MM.1S (cell line): ENCODE data around the gene GPC5.

ENCODE experiments used
- DNase-seq: peaks from one replicate; pipeline ENCODE4 v3.0.0-alpha.2; 2015
- H2AFZ ChIP-seq: fragments of 300-600 bp; sonication (generic); 2 replicates; pipeline ENCODE4 v1.6.0; 2016; ENCODE audit warnings: antibody characterized with exemption, low read length
- H3F3A ChIP-seq: fragments of 300-600 bp; sonication (generic); 2 replicates; pipeline ENCODE4 v1.6.1; 2016; ENCODE audit warnings: mild to moderate bottlenecking, antibody characterized with exemption, low read length, moderate library complexity, mixed read lengths; ENCODE audit not compliant: insufficient read depth
- H3K27ac ChIP-seq: fragments of 300-600 bp; sonication (generic); 2 replicates; pipeline ENCODE4 v1.5.1; 2016; ENCODE audit warnings: mild to moderate bottlenecking, low read length
- H3K27me3 ChIP-seq: fragments of 300-600 bp; sonication (generic); replicated peaks from 2 replicates; pipeline ENCODE4 v1.6.0; 2016; ENCODE audit warnings: low read length; ENCODE audit not compliant: insufficient read depth
- H3K36me3 ChIP-seq: fragments of 300-600 bp; sonication (generic); replicated peaks from 2 replicates; pipeline ENCODE4 v1.6.1; 2016; ENCODE audit warnings: mild to moderate bottlenecking, low read length, mixed read lengths; ENCODE audit not compliant: insufficient read depth
- H3K4me1 ChIP-seq: fragments of 300-600 bp; sonication (generic); 2 replicates; pipeline ENCODE4 v1.6.1; 2016; ENCODE audit warnings: low read length, mixed read lengths
- H3K4me2 ChIP-seq: fragments of 300-600 bp; sonication (generic); 2 replicates; pipeline ENCODE4 v1.6.0; 2016; ENCODE audit warnings: low read depth, low read length
- H3K4me3 ChIP-seq: fragments of 300-600 bp; sonication (generic); 2 replicates; pipeline ENCODE4 v1.5.1; 2016; ENCODE audit warnings: low read length, mixed read lengths
- H3K79me2 ChIP-seq: fragments of 300-600 bp; sonication (generic); 2 replicates; pipeline ENCODE4 v1.6.1; 2016; ENCODE audit warnings: mixed run types, low read length, mixed read lengths
- H3K9ac ChIP-seq: fragments of 300-600 bp; sonication (generic); 2 replicates; pipeline ENCODE4 v1.6.1; 2016; ENCODE audit warnings: low read length, mixed read lengths
- H3K9me2 ChIP-seq: fragments of 300-600 bp; sonication (generic); replicated peaks from 2 replicates; pipeline ENCODE4 v1.6.1; 2016; ENCODE audit warnings: mild to moderate bottlenecking, low read length, mixed read lengths; ENCODE audit not compliant: insufficient read depth
- H3K9me3 ChIP-seq: fragments of 300-600 bp; sonication (generic); replicated peaks from 2 replicates; pipeline ENCODE4 v1.6.1; 2016; ENCODE audit warnings: mild to moderate bottlenecking, low read length, mixed read lengths; ENCODE audit not compliant: insufficient read depth
- H4K20me1 ChIP-seq: fragments of 300-600 bp; sonication (generic); 2 replicates; pipeline ENCODE4 v1.6.1; 2016; ENCODE audit warnings: mild to moderate bottlenecking, low read length, moderate library complexity, mixed read lengths; ENCODE audit not compliant: insufficient read depth
- EZH2 ChIP-seq: fragments of 300-600 bp; sonication (generic); optimal IDR thresholded peaks from 2 replicates; pipeline ENCODE3; 2017; ENCODE audit warnings: low read depth, mild to moderate bottlenecking, antibody characterized with exemption, low read length, mixed read lengths
- EZH2phosphoT487 ChIP-seq: fragments of 300-600 bp; sonication (generic); IDR thresholded peaks from 2 replicates; pipeline ENCODE4 v1.6.1; 2018; ENCODE audit warnings: antibody characterized with exemption, low read length
- TF ChIP-seq, protein P1 (sequence below): fragments of 300-600 bp; sonication (generic); IDR thresholded peaks from 2 replicates; pipeline ENCODE4 v1.5.1; 2016; ENCODE audit warnings: antibody characterized with exemption, low read length, mixed read lengths

Gene GPC5

GRCh38 chr13:92097337-92097903, 699.0 kb downstream of the GPC5 start:
- H3K4me3 ChIP-seq: no peak overlapping the region
- no peak overlapping the region for H2AFZ ChIP-seq
- no peak for DNase-seq
- H3K79me2 ChIP-seq: no peaks in the 10 kb centered on the region
- H3K4me2 ChIP-seq: no peak overlapping the region
- H3K9me2 ChIP-seq: no peaks in the 10 kb centered on the region
- H3K9me3 ChIP-seq: no peaks in the 10 kb centered on the region
- H3K9ac ChIP-seq: no peak overlapping the region
- H3K36me3 ChIP-seq: no peaks in the 10 kb centered on the region
- TF ChIP-seq, protein P1, sequence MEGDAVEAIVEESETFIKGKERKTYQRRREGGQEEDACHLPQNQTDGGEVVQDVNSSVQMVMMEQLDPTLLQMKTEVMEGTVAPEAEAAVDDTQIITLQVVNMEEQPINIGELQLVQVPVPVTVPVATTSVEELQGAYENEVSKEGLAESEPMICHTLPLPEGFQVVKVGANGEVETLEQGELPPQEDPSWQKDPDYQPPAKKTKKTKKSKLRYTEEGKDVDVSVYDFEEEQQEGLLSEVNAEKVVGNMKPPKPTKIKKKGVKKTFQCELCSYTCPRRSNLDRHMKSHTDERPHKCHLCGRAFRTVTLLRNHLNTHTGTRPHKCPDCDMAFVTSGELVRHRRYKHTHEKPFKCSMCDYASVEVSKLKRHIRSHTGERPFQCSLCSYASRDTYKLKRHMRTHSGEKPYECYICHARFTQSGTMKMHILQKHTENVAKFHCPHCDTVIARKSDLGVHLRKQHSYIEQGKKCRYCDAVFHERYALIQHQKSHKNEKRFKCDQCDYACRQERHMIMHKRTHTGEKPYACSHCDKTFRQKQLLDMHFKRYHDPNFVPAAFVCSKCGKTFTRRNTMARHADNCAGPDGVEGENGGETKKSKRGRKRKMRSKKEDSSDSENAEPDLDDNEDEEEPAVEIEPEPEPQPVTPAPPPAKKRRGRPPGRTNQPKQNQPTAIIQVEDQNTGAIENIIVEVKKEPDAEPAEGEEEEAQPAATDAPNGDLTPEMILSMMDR: no peak
- TF ChIP-seq EZH2phosphoT487 (no peak), EZH2 (no peak)
- H4K20me1 ChIP-seq: no peaks in the 10 kb centered on the region
- H3K27ac ChIP-seq: no peak overlapping the region
- H3K4me1 ChIP-seq: no peaks in the 10 kb centered on the region
- no peaks in the 10 kb centered on the region for H3K27me3 ChIP-seq
- H3F3A ChIP-seq: no peaks in the 10 kb centered on the region

- no peaks in the 10 kb centered on the region for H3K79me2 ChIP-seq
- no peaks in the 10 kb centered on the region for H3K4me1 ChIP-seq
- no peaks in the 10 kb centered on the region for H3F3A ChIP-seq
- no peaks in the 10 kb centered on the region for H3K9me2 ChIP-seq
- H3K9me3 ChIP-seq: no peaks in the 10 kb centered on the region
- no peak overlapping the region for H3K27ac ChIP-seq
- DNase-seq: no peak
- H2AFZ ChIP-seq: no peak overlapping the region
- H3K27me3 ChIP-seq: no peaks in the 10 kb centered on the region
- no peak overlapping the region for H3K4me2 ChIP-seq
- no peaks in the 10 kb centered on the region for H3K36me3 ChIP-seq
- no peaks in the 10 kb centered on the region for H4K20me1 ChIP-seq
- no peak overlapping the region for H3K4me3 ChIP-seq
- H3K9ac ChIP-seq: no peak overlapping the region
- TF ChIP-seq EZH2: no peak
These were observed 703.4 kb downstream of the GPC5 start for GRCh38 chr13:92101801-92102200.

DNA sequence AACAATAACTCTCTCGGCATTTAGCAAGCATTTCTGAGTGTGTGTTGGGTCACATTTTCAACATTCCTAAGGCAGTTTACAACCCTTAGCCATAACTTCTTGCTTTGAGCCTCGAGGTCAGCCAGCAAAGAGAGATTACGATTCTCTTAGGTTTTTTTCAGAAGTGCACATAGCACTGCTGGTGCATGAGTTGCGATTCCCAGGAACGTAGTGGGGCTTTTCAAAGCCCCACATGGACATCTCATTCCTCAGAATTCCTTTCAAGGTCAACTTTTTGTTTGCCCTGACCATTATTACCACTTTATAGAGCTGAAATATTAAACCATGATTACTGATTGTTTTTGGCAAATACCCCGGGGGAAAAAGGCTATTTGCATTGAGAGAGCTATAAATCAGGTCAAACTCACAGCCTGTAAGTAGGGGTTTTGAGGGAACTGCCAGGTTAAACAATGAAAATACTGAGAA, 705.3 kb downstream of the GPC5 start:
- no peaks in the 10 kb centered on the region for H4K20me1 ChIP-seq
- H3K27ac ChIP-seq: no peak overlapping the region
- no peaks in the 10 kb centered on the region for H3K27me3 ChIP-seq
- DNase-seq: no peak
- no peak overlapping the region for H2AFZ ChIP-seq
- H3K79me2 ChIP-seq: no peaks in the 10 kb centered on the region
- TF ChIP-seq, protein P1: no peak
- TF ChIP-seq EZH2phosphoT487 (no peak), EZH2 (no peak)
- H3K9me3 ChIP-seq: no peaks in the 10 kb centered on the region
- H3K36me3 ChIP-seq: no peaks in the 10 kb centered on the region
- H3K4me3 ChIP-seq: no peak overlapping the region
- no peaks in the 10 kb centered on the region for H3F3A ChIP-seq
- H3K9ac ChIP-seq: no peak overlapping the region
- H3K9me2 ChIP-seq: no peaks in the 10 kb centered on the region
- H3K4me1 ChIP-seq: no peaks in the 10 kb centered on the region
- no peak overlapping the region for H3K4me2 ChIP-seq

DNA sequence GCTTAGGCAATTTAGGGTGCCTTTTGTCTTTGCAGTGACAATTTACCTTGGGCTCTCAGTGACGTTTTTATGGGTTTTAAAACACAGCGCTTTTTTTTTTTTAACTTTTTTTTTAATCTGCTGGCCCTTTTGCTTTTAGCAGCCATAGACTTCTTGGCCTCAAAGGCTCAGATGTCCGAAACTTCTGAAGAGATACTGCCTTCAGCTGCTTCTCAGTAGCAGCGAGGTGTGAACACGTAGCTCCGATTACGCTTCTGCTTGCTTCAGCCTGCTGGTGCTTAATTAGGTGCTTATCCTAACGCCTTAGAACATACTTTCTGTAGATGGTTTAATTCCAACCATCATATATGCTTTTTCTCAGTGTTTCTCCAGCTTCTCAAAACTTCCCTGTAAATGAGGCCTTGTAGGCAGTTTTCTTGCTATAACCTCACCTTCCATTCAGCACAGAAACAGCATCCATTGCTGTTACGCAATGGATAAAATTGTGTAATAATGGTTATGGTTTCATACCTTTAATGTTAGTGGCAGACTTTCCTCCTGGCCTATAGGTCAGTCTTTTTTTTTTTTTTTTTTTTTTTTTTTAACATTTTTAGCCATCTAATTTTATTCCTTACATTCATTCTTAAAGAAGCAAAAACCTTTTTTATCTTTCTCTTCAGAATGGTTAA, 723.9 kb downstream of the GPC5 start:
- H4K20me1 ChIP-seq: no peaks in the 10 kb centered on the region
- H3K27ac ChIP-seq: no peak overlapping the region
- TF ChIP-seq, protein P1: no peak
- TF ChIP-seq EZH2phosphoT487: no peak
- no peak for TF ChIP-seq EZH2
- H3K4me2 ChIP-seq: no peak overlapping the region
- no peak overlapping the region for H2AFZ ChIP-seq
- no peak for DNase-seq
- no peaks in the 10 kb centered on the region for H3K79me2 ChIP-seq
- H3K4me1 ChIP-seq: no peaks in the 10 kb centered on the region
- H3K9me2 ChIP-seq: no peaks in the 10 kb centered on the region
- H3K9ac ChIP-seq: no peak overlapping the region
- no peaks in the 10 kb centered on the region for H3F3A ChIP-seq
- H3K4me3 ChIP-seq: no peak overlapping the region
- no peaks in the 10 kb centered on the region for H3K36me3 ChIP-seq
- no peaks in the 10 kb centered on the region for H3K9me3 ChIP-seq
- H3K27me3 ChIP-seq: no peaks in the 10 kb centered on the region
